K562 (cell line): ENCODE results near the gene HOXA5. TPM values are rescaled to one million over a fixed set of nuclear protein-coding genes. Genes with fewer than 3 reads are reported as not detected.

Experiments
- ATAC-seq: fragments of 200-7000 bp; cut with Tn5 transposase; 3 replicates; pipeline ENCODE4 v1.9.1; 2020; ENCODE audit warnings: moderate library complexity
- BruUV-seq: library from RNA; stranded (reverse); fragments of 400-500 nt; replicated peaks from 2 replicates; lab custom pipeline; 2021; lab: Mats Ljungman, UMichigan
- CTCF ChIA-PET: fragments of 300-600 bp; formaldehyde crosslinking; extraction: SDS; loops from one replicate; lab custom pipeline; 2021; ENCODE audit warnings: low intra/inter-chr PET ratio; lab: Yijun Ruan, JAX
- POLR2A ChIA-PET: fragments of 300-600, 350-650 bp; sonication (Branson Sonifier 250); formaldehyde crosslinking; extraction: SDS; loops from one replicate; lab custom pipeline; 2021; ENCODE audit warnings: antibody characterized with exemption, inconsistent platforms; lab: Yijun Ruan, JAX
- DNase-seq, 4 experiments: peaks; one replicate each; pipeline versions ENCODE4 v3.0.0 to v3.0.0-alpha.2; 2011 to 2018; ENCODE audit warnings: low spot score in 3 of 4, mixed read lengths in 3 of 4; ENCODE audit errors: extremely low read depth in 1 of 4
- FAIRE-seq: peaks from 2 replicates; lab custom pipeline; 2011; peaks lifted over from hg19 to GRCh38; lab: Jason Lieb, UNC
- H2AFZ ChIP-seq: 2 replicates; pipeline ENCODE4 v1.6.0; 2011; ENCODE audit warnings: low read depth, low read length, control low read depth, inconsistent platforms
- H3K27ac ChIP-seq: fragments of 200-600 bp; 3 replicates; pipeline ENCODE4 v1.8.0; 2011; ENCODE audit warnings: low read depth, mild to moderate bottlenecking, control low read depth, inconsistent platforms, low read length, moderate library complexity, mixed read lengths; ENCODE audit errors: extremely low read depth
- H3K27me3 ChIP-seq, 2 experiments: fragments of 300-600 bp in 1 of 2; 2 replicates in 1 of 2; 3 replicates in 1 of 2; pipeline versions ENCODE4 v1.6.0 to v1.8.0; 2011; ENCODE audit warnings: inconsistent platforms in 2 of 2, low read length in 2 of 2, mild to moderate bottlenecking in 1 of 2, mixed read lengths in 1 of 2, moderate library complexity in 1 of 2; ENCODE audit not compliant: control insufficient read depth in 2 of 2, insufficient read depth in 2 of 2
- H3K36me3 ChIP-seq: fragments of 300-600 bp; 3 replicates; pipeline ENCODE4 v1.8.0; 2011; ENCODE audit warnings: mild to moderate bottlenecking, low read length, inconsistent platforms; ENCODE audit not compliant: control insufficient read depth, insufficient read depth
- H3K4me1 ChIP-seq, 2 experiments: fragments of 200-600 bp in 1 of 2; replicated peaks in 1 of 2; 2 replicates in 1 of 2; 3 replicates in 1 of 2; pipeline versions ENCODE4 v1.5.1 to v1.8.0; 2011; ENCODE audit warnings: inconsistent platforms in 2 of 2, low read length in 2 of 2, mild to moderate bottlenecking in 1 of 2, mixed read lengths in 1 of 2, moderate library complexity in 1 of 2; ENCODE audit not compliant: control insufficient read depth in 2 of 2, insufficient read depth in 2 of 2
- H3K4me2 ChIP-seq: 2 replicates; pipeline ENCODE4 v1.6.1; 2011; ENCODE audit warnings: low read length, control low read depth, inconsistent platforms, mixed read lengths; ENCODE audit not compliant: insufficient read depth
- H3K4me3 ChIP-seq: fragments of 200-600 bp; sonication (generic), shearing (Covaris generic); 2 replicates; pipeline ENCODE4 v1.5.1; 2016; ENCODE audit warnings: control low read depth, inconsistent platforms
- H3K79me2 ChIP-seq: fragments of 200-600 bp; 3 replicates; pipeline ENCODE4 v1.8.0; 2011; ENCODE audit warnings: low read length, inconsistent platforms; ENCODE audit not compliant: control insufficient read depth, insufficient read depth
- H3K9ac ChIP-seq, 2 experiments: 2 replicates each; pipeline versions ENCODE4 v1.6.0 to v1.6.1; 2011; ENCODE audit warnings: low read depth in 2 of 2, low read length in 2 of 2, control low read depth in 1 of 2, inconsistent platforms in 1 of 2, mild to moderate bottlenecking in 1 of 2, mixed read lengths in 1 of 2; ENCODE audit not compliant: insufficient read depth in 1 of 2
- H3K9me1 ChIP-seq: one replicate; pipeline ENCODE4 v1.6.0; 2011; ENCODE audit warnings: inconsistent platforms, mild to moderate bottlenecking, low read length, moderate library complexity; ENCODE audit not compliant: control insufficient read depth, insufficient read depth
- H3K9me3 ChIP-seq: replicated peaks from 2 replicates; pipeline ENCODE4 v1.5.1; 2011; ENCODE audit warnings: low read depth, low read length, inconsistent platforms; ENCODE audit not compliant: control insufficient read depth, insufficient read depth
- H4K20me1 ChIP-seq: replicated peaks from 2 replicates; pipeline ENCODE4 v1.6.1; 2011; ENCODE audit warnings: low read length, inconsistent platforms, mixed read lengths; ENCODE audit not compliant: control insufficient read depth, insufficient read depth
- ARHGAP35 ChIP-seq: fragments of 450-650 bp; IDR thresholded peaks from 2 replicates; pipeline ENCODE4 v1.6.1; 2018; ENCODE audit not compliant: partially characterized antibody
- BRD4 ChIP-seq: fragments of 200-600 bp; sonication (generic); IDR thresholded peaks from 2 replicates; pipeline ENCODE4 v1.6.1; 2017; ENCODE audit warnings: inconsistent platforms
- HLTF ChIP-seq: fragments of 450-650 bp; IDR thresholded peaks from 2 replicates; pipeline ENCODE4 v1.6.1; 2016
- ID3 ChIP-seq, 2 experiments: fragments of 250-450 bp in 1 of 2; fragments of 450-650 bp in 1 of 2; sonication (Bioruptor Pico) in 1 of 2; IDR thresholded peaks; 2 replicates each; pipeline versions ENCODE4 v1.6.1 to v1.8.0; 2016 to 2021; ENCODE audit warnings: mild to moderate bottlenecking in 2 of 2, moderate library complexity in 2 of 2, missing compliant biosample characterization in 1 of 2, missing genetic modification characterization in 1 of 2
- MED1 ChIP-seq: sonication (generic); formaldehyde crosslinking; IDR thresholded peaks from 2 replicates; pipeline ENCODE4 v1.8.1; 2023; ENCODE audit warnings: missing genetic modification reagents, borderline replicate concordance
- PHB ChIP-seq: fragments of 250-450 bp; sonication (Bioruptor Pico); IDR thresholded peaks from 2 replicates; pipeline ENCODE4 v1.5.0; 2021
- PTTG1 ChIP-seq: fragments of 450-650 bp; IDR thresholded peaks from 2 replicates; pipeline ENCODE4 v1.6.1; 2016; ENCODE audit warnings: low read depth, mild to moderate bottlenecking, missing genetic modification characterization, missing compliant biosample characterization
- SOX6 ChIP-seq: fragments of 450-650 bp; IDR thresholded peaks from 2 replicates; pipeline ENCODE4 v1.6.1; 2014; ENCODE audit warnings: mild to moderate bottlenecking
- TAF9B ChIP-seq: fragments of 450-650 bp; IDR thresholded peaks from 2 replicates; pipeline ENCODE4 v1.6.1; 2018; ENCODE audit warnings: mild to moderate bottlenecking; ENCODE audit not compliant: partially characterized antibody
- TEAD1 ChIP-seq, 2 experiments: fragments of 450-650 bp in 1 of 2; sonication (generic) in 1 of 2; formaldehyde crosslinking; IDR thresholded peaks; 2 replicates each; pipeline versions ENCODE4 v1.4.0 to v1.8.0; 2020 to 2022; ENCODE audit warnings: mild to moderate bottlenecking in 2 of 2, missing genetic modification reagents in 1 of 2
- THAP12 ChIP-seq: fragments of 250-450 bp; sonication (Bioruptor Pico); IDR thresholded peaks from 2 replicates; pipeline ENCODE4 v1.9.0; 2021; ENCODE audit warnings: mild to moderate bottlenecking, inconsistent platforms
- TOE1 ChIP-seq, 2 experiments: fragments of 450-650 bp in 1 of 2; sonication (generic) in 1 of 2; formaldehyde crosslinking in 1 of 2; IDR thresholded peaks; 2 replicates each; pipeline versions ENCODE4 v1.7.1 to v1.8.0; 2016 to 2022; ENCODE audit warnings: borderline replicate concordance in 2 of 2, mild to moderate bottlenecking in 2 of 2, antibody characterized with exemption in 1 of 2, inconsistent platforms in 1 of 2, low read depth in 1 of 2, missing genetic modification reagents in 1 of 2, moderate library complexity in 1 of 2
- ZBTB49 ChIP-seq: sonication (generic); formaldehyde crosslinking; IDR thresholded peaks from 2 replicates; pipeline ENCODE4 v1.8.0; 2022; ENCODE audit warnings: missing genetic modification reagents, mild to moderate bottlenecking, borderline replicate concordance
- ZNF253 ChIP-seq: fragments of 250-450 bp; sonication (Bioruptor Pico); conservative IDR thresholded peaks from 2 replicates; pipeline ENCODE4 v1.6.1; 2021; ENCODE audit warnings: mild to moderate bottlenecking
- ZNF354B ChIP-seq: fragments of 250-450 bp; sonication (Bioruptor Pico); IDR thresholded peaks from 2 replicates; pipeline ENCODE4 v1.4.0; 2020
- ZNF785 ChIP-seq: fragments of 250-450 bp; sonication (Bioruptor Pico); IDR thresholded peaks from 2 replicates; pipeline ENCODE4 v1.4.0; 2020; ENCODE audit warnings: mild to moderate bottlenecking
- WGBS: fragments of 100-300 bp; shearing (Covaris generic); methylation state at CpG from one replicate; pipeline ENCODE4 v1.1.6; 2016; ENCODE audit warnings: low coverage, mixed read lengths; ENCODE audit not compliant: insufficient coverage; ENCODE audit errors: missing lambda C conversion rate; 5-methylcytosine and 5-hydroxymethylcytosine counted together
- in situ Hi-C: fragments of 300-500 bp; cut with MboI; formaldehyde crosslinking; loops from 4 replicates; pipeline ENCODE4 v1.15.0; 2018; ENCODE audit warnings: inconsistent platforms, mixed read lengths
- intact Hi-C: fragments of 100-400 bp; cut with micrococcal nuclease; formaldehyde crosslinking; loops from 2 replicates; pipeline ENCODE4 v1.14.2; 2022
- polyA plus RNA-seq, 8 experiments: library from polyadenylated mRNA; depleted of rRNA in 4 of 8; stranded (reverse) in 5 of 8; unstranded in 3 of 8; fragments of >200 nt; fragmentation: Nextera tagmentation in 2 of 8; fragmentation: Illumina TruSeq in 1 of 8; extraction: Ambion mirVana in 2 of 8; extraction: Trizol in 1 of 8; gene quantifications; 2 replicates each; pipeline versions ENCODE4 v1.2.1 to v1.2.3, GENCODE V29; 2011 to 2014; ENCODE audit warnings: inconsistent platforms in 1 of 8, missing spikeins in 1 of 8
- total RNA-seq, 7 experiments: library from RNA; depleted of rRNA in 6 of 7; stranded (reverse); fragments of >200 nt in 6 of 7; fragmentation: Illumina TruSeq in 2 of 7; extraction: Trizol in 2 of 7; gene quantifications; 2 replicates each; pipeline versions ENCODE4 v1.2.1 to v1.2.3, GENCODE V29; 2011 to 2021; ENCODE audit warnings: low replicate concordance in 1 of 7

The HOXA5 gene
- total and polyA plus RNA-seq, 9 of the 15 experiments (the other 6 are each of a cell fraction or from before 2014, with no cell fraction given): 0.13 TPM; not detected in 8

GRCh38 chr7:27163288-27164044 lies 20.0 kb upstream of the HOXA5 start:
- H4K20me1 ChIP-seq: no peaks in the 10 kb centered on the region
- DNase-seq (no peak), FAIRE-seq (no peak), ATAC-seq (no peak)
- peak overlapping the region; percentile 11; the same call in 1 of the 2 replicates for H3K4me2 ChIP-seq
- no peak overlapping the region for H2AFZ ChIP-seq
- intact Hi-C loops: loop anchor here (5.0 kb wide), 3 partner anchors 301 to 1271 kb away; partner anchors contain the start of genes SKAP2 and SNX10
- no peaks in the 10 kb centered on the region for H3K79me2 ChIP-seq
- no peaks in the 10 kb centered on the region for H3K9me3 ChIP-seq
- no peaks in the 10 kb centered on the region for H3K9me1 ChIP-seq
- no peak overlapping the region for H3K9ac ChIP-seq
- no peak overlapping the region for H3K27ac ChIP-seq
- no peak overlapping the region for H3K4me3 ChIP-seq
- in situ Hi-C loops: loop anchor here (25.0 kb wide), 3 partner anchors 651 to 1276 kb away; no protein-coding TSS in a partner anchor
- ChIA-PET CTCF (no interaction called here), POLR2A (interaction anchor here (0.6 to 0.7 kb wide), 2 partner anchors 13 to 15 kb away, joined by 3 read pairs; no protein-coding TSS in a partner anchor)
- peaks cover 36 to 78% of the 10 kb centered on the region in 2 experiments for H3K27me3 ChIP-seq
- 11% methylated on average over 22 of the region's 24 CpGs for WGBS
- BruUV-seq: no TSS peak
- no peaks in the 10 kb centered on the region for H3K36me3 ChIP-seq
- peaks cover 0 to 26% of the 10 kb centered on the region in 2 experiments; a peak in 2 of 5 replicates for H3K4me1 ChIP-seq
- no peak for TF ChIP-seq ID3 (CRISPR knock-in tag; IDR thresholded peaks at IDR 0.05)
- TF ChIP-seq ID3 (tag; IDR thresholded peaks at IDR 0.05): no peak
- TF ChIP-seq TEAD1 (CRISPR knock-in tag; IDR thresholded peaks at IDR 0.05): no peak
- no peak for TF ChIP-seq PTTG1
- TF ChIP-seq PHB (CRISPR knock-in tag): no peak
- TF ChIP-seq ZBTB49: no peak
- TF ChIP-seq ARHGAP35: no peak
- TF ChIP-seq SOX6: no peak
- no peak for TF ChIP-seq TAF9B
- no peak for TF ChIP-seq THAP12 (CRISPR knock-in tag)
- TF ChIP-seq ZNF354B (CRISPR knock-in tag): no peak
- TF ChIP-seq BRD4: no peak
- no peak for TF ChIP-seq ZNF253 (CRISPR knock-in tag)
- TF ChIP-seq HLTF: no peak
- no peak for TF ChIP-seq TOE1 (IDR thresholded peaks at IDR 0.05; ENCODE audit: borderline replicate concordance)
- no peak for TF ChIP-seq TOE1 (CRISPR knock-in tag; IDR thresholded peaks at IDR 0.05; ENCODE audit: borderline replicate concordance, low read depth)
- no peak for TF ChIP-seq ZNF785 (CRISPR knock-in tag)
- no peak for TF ChIP-seq MED1 (CRISPR knock-in tag)
